Keratinocyte (primary cell): Measurements from ENCODE around the gene MIXL1. TPM values are rescaled to one million over a fixed set of nuclear protein-coding genes. Genes with fewer than 3 reads are reported as not detected.

Experiments
- DNase-seq: peaks from one replicate; pipeline ENCODE4 v3.0.0-alpha.2; 2011; ENCODE audit warnings: low read depth, missing footprints, low spot score
- FAIRE-seq: peaks from 2 replicates; lab custom pipeline; 2011; peaks lifted over from hg19 to GRCh38; lab: Jason Lieb, UNC
- H2AFZ ChIP-seq: 2 replicates; pipeline ENCODE4 v1.6.0; 2012; ENCODE audit warnings: low read length, control low read depth, inconsistent platforms; ENCODE audit not compliant: control insufficient read depth
- H3K27ac ChIP-seq: 2 replicates; pipeline ENCODE4 v1.5.1; 2011; ENCODE audit warnings: low read length; ENCODE audit not compliant: control insufficient read depth, insufficient read depth
- H3K27me3 ChIP-seq: 3 replicates; pipeline ENCODE4 v1.6.0; 2011; ENCODE audit warnings: low read length; ENCODE audit not compliant: control insufficient read depth, insufficient read depth; ENCODE audit errors: extremely low read depth
- H3K36me3 ChIP-seq, 2 experiments: 2 replicates in 1 of 2; 3 replicates in 1 of 2; pipeline ENCODE4 v1.5.1; 2011; ENCODE audit warnings: low read length in 2 of 2, mild to moderate bottlenecking in 1 of 2; ENCODE audit not compliant: control insufficient read depth in 2 of 2, insufficient read depth in 2 of 2; ENCODE audit errors: extremely low read depth in 1 of 2
- H3K4me1 ChIP-seq: 3 replicates; pipeline ENCODE4 v1.5.1; 2011; ENCODE audit warnings: low read length; ENCODE audit not compliant: control insufficient read depth, insufficient read depth; ENCODE audit errors: extremely low read depth
- H3K4me2 ChIP-seq: 3 replicates; pipeline ENCODE4 v1.6.0; 2011; ENCODE audit warnings: low read depth, low read length; ENCODE audit not compliant: control insufficient read depth, insufficient read depth; ENCODE audit errors: extremely low read depth
- H3K4me3 ChIP-seq, 3 experiments: fragments of 200-600 bp in 1 of 3; sonication (generic) in 1 of 3; 2 replicates in 2 of 3; 3 replicates in 1 of 3; pipeline ENCODE4 v1.5.1; 2011 to 2016; ENCODE audit warnings: low read length in 3 of 3, mild to moderate bottlenecking in 3 of 3, control low read depth in 2 of 3, inconsistent platforms in 1 of 3, low read depth in 1 of 3, mixed read lengths in 1 of 3, mixed run types in 1 of 3, moderate library complexity in 1 of 3; ENCODE audit not compliant: control insufficient read depth in 2 of 3, insufficient read depth in 2 of 3; ENCODE audit errors: extremely low read depth in 1 of 3
- H3K79me2 ChIP-seq: 2 replicates; pipeline ENCODE4 v1.6.0; 2012; ENCODE audit warnings: low read length; ENCODE audit not compliant: control insufficient read depth, insufficient read depth
- H3K9ac ChIP-seq: 3 replicates; pipeline ENCODE4 v1.6.0; 2011; ENCODE audit warnings: low read length; ENCODE audit not compliant: control insufficient read depth, insufficient read depth; ENCODE audit errors: extremely low read depth
- H3K9me1 ChIP-seq: 3 replicates; pipeline ENCODE4 v1.6.0; 2011; ENCODE audit warnings: low read length; ENCODE audit not compliant: control insufficient read depth, insufficient read depth; ENCODE audit errors: extremely low read depth
- H3K9me3 ChIP-seq: 2 replicates; pipeline ENCODE4 v1.5.1; 2012; ENCODE audit warnings: low read depth, low read length; ENCODE audit not compliant: control insufficient read depth
- H4K20me1 ChIP-seq: 3 replicates; pipeline ENCODE4 v1.6.0; 2011; ENCODE audit warnings: low read length; ENCODE audit not compliant: control insufficient read depth, insufficient read depth; ENCODE audit errors: extremely low read depth
- EZH2 ChIP-seq: IDR thresholded peaks from one replicate; pipeline ENCODE4 v1.6.1; 2012; ENCODE audit warnings: inconsistent platforms, mild to moderate bottlenecking, low read length, moderate library complexity
- dilution Hi-C: fragments of 300-500 bp; cut with MboI; formaldehyde crosslinking; loops from one replicate; pipeline ENCODE4 v1.7.0; 2020; ENCODE audit warnings: low sequenced_read_pairs; ENCODE audit not compliant: extremely low pct_ligation_motif_present
- polyA plus RNA-seq, 5 experiments: library from polyadenylated mRNA; depleted of rRNA in 3 of 5; stranded (reverse) in 3 of 5; stranded (forward) in 1 of 5; unstranded in 1 of 5; fragments of >200 nt; gene quantifications; 1 replicate in 1 of 5; 2 replicates in 3 of 5; 3 replicates in 1 of 5; pipeline versions ENCODE4 v1.2.1 to v1.2.3, GENCODE V29; 2011 to 2012; ENCODE audit warnings: missing spikeins in 2 of 5, low read depth in 1 of 5, low replicate concordance in 1 of 5
- TF ChIP-seq, protein P1 (sequence below), 3 experiments: IDR thresholded peaks in 1 of 3; conservative IDR thresholded peaks in 1 of 3; optimal IDR thresholded peaks in 1 of 3; 2 replicates in 2 of 3; 3 replicates in 1 of 3; pipeline versions ENCODE3 to v1.5.1; 2011; ENCODE audit warnings: low read length in 3 of 3, mild to moderate bottlenecking in 3 of 3, moderate library complexity in 2 of 3, control low read depth in 1 of 3, inconsistent platforms in 1 of 3; ENCODE audit not compliant: insufficient read depth in 2 of 3; ENCODE audit errors: extremely low read depth in 1 of 3

Gene MIXL1
- polyA plus RNA-seq, 1 donor (not counting 4 experiments of a cell fraction or from before 2014, with no cell fraction given): not detected

DNA sequence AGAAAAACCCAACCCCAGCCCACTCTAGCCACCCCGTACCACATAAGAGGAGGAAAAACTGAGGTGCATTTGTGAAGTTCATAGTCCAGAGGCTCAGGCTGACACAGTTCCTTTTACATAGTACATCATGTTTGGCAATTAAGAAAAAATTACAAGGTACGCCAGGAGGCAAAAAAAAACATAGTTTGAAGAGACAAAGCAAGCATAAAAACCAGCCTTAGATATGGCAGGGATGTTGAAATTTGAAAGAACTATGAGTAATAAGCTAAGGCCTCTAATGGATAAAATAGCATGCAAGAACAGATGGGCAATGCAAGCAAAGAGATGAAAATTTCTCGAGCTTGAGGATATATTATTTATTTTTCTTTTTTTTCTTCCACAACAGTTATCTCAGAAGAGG lies 31.9 kb downstream of the MIXL1 start:
- Histone ChIP-seq H3K27ac (no peak overlapping the region), H3K4me3 (no peak overlapping the region), H3K36me3 (peaks cover 0 to 1% of the 10 kb centered on the region in 2 experiments), H3K9me1 (no peaks in the 10 kb centered on the region), H3K27me3 (no peaks in the 10 kb centered on the region), H4K20me1 (no peaks in the 10 kb centered on the region), H3K79me2 (no peaks in the 10 kb centered on the region), H3K9ac (no peak overlapping the region), H3K9me3 (no peaks in the 10 kb centered on the region), H3K4me2 (no peak overlapping the region), H3K4me1 (no peaks in the 10 kb centered on the region), H2AFZ (no peak overlapping the region)
- dilution Hi-C loops: no loop called here
- no peak for FAIRE-seq
- no peak for DNase-seq
- no peak for TF ChIP-seq EZH2
- TF ChIP-seq, protein P1, sequence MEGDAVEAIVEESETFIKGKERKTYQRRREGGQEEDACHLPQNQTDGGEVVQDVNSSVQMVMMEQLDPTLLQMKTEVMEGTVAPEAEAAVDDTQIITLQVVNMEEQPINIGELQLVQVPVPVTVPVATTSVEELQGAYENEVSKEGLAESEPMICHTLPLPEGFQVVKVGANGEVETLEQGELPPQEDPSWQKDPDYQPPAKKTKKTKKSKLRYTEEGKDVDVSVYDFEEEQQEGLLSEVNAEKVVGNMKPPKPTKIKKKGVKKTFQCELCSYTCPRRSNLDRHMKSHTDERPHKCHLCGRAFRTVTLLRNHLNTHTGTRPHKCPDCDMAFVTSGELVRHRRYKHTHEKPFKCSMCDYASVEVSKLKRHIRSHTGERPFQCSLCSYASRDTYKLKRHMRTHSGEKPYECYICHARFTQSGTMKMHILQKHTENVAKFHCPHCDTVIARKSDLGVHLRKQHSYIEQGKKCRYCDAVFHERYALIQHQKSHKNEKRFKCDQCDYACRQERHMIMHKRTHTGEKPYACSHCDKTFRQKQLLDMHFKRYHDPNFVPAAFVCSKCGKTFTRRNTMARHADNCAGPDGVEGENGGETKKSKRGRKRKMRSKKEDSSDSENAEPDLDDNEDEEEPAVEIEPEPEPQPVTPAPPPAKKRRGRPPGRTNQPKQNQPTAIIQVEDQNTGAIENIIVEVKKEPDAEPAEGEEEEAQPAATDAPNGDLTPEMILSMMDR (optimal IDR thresholded peaks at IDR 0.05 in 1 of 3, IDR thresholded peaks at IDR 0.05 in 1 of 3, conservative IDR thresholded peaks at IDR 0.05 in 1 of 3; ENCODE audit: extremely low read depth in 1 of 3, insufficient read depth in 2 of 3, low read length in 3 of 3): no peak

DNA sequence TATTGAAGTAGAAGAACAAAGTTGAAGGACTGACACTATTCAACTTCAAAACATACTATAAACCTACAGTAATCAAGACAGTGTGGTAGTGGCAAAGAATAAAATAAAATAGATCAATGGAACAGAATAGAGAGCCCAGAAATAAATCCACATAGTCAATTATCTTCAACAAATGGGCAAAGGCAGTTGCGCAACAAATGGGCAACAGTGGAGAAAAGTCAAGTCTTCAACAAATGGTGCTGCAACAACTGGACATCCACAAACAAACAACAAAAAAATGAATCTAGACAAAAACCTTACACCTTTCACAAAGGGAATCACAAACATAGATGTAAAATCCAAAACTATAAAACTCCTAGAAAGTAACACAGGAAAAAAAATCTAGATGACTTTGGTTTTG lies 38.4 kb downstream of the MIXL1 start:
- Histone ChIP-seq H3K4me3 (no peak overlapping the region), H3K9ac (no peak overlapping the region), H4K20me1 (no peaks in the 10 kb centered on the region), H3K79me2 (no peaks in the 10 kb centered on the region), H2AFZ (no peak overlapping the region), H3K36me3 (no peaks in the 10 kb centered on the region), H3K27ac (no peak overlapping the region), H3K9me1 (no peaks in the 10 kb centered on the region), H3K4me1 (no peaks in the 10 kb centered on the region), H3K9me3 (no peaks in the 10 kb centered on the region), H3K4me2 (no peak overlapping the region), H3K27me3 (no peaks in the 10 kb centered on the region)
- no peak for TF ChIP-seq EZH2
- TF ChIP-seq, protein P1 (optimal IDR thresholded peaks at IDR 0.05 in 1 of 3, IDR thresholded peaks at IDR 0.05 in 1 of 3, conservative IDR thresholded peaks at IDR 0.05 in 1 of 3; ENCODE audit: extremely low read depth in 1 of 3, insufficient read depth in 2 of 3, low read length in 3 of 3): no peak
- FAIRE-seq (no peak), DNase-seq (no peak)
- dilution Hi-C loops: no loop called here
